K562 (cell line): ENCODE data around the gene FYB1. TPM values are rescaled to one million over a fixed set of nuclear protein-coding genes. Genes with fewer than 3 reads are reported as not detected.

Experiments
- EP300 ChIP-seq: IDR thresholded peaks from 2 replicates; pipeline ENCODE4 v1.6.1; 2012; ENCODE audit warnings: low read length, improper control_type of control experiment
- FUS ChIP-seq: fragments of 200-400 bp; formaldehyde crosslinking; optimal IDR thresholded peaks from 2 replicates; pipeline ENCODE3; 2017; ENCODE audit warnings: low read depth, low read length
- GABPA ChIP-seq: fragments of 200-800 bp; sonication (Bioruptor generic); conservative IDR thresholded peaks from 2 replicates; pipeline ENCODE4 v1.6.1; 2016; ENCODE audit warnings: low read depth, missing genetic modification characterization, missing compliant biosample characterization
- GABPB1 ChIP-seq: sonication (generic); formaldehyde crosslinking; IDR thresholded peaks from 2 replicates; pipeline ENCODE4 v1.8.0; 2022; ENCODE audit warnings: mild to moderate bottlenecking, missing genetic modification reagents
- GATAD2A ChIP-seq: fragments of 450-650 bp; IDR thresholded peaks from 2 replicates; pipeline ENCODE4 v1.6.1; 2017
- IRF2 ChIP-seq: sonication (generic); formaldehyde crosslinking; IDR thresholded peaks from 2 replicates; pipeline ENCODE4 v1.8.1; 2022; ENCODE audit warnings: mild to moderate bottlenecking, missing genetic modification reagents
- MAFG ChIP-seq: fragments of 450-650 bp; conservative IDR thresholded peaks from 2 replicates; pipeline ENCODE4 v1.6.1; 2016; ENCODE audit warnings: missing genetic modification characterization, missing compliant biosample characterization
- NCOR1 ChIP-seq: fragments of 450-650 bp; IDR thresholded peaks from 2 replicates; pipeline ENCODE4 v1.6.1; 2016; ENCODE audit warnings: mild to moderate bottlenecking, moderate library complexity
- NFE2L1 ChIP-seq: fragments of 450-650 bp; IDR thresholded peaks from 2 replicates; pipeline ENCODE4 v1.6.1; 2016; ENCODE audit warnings: missing genetic modification characterization, low read depth, mild to moderate bottlenecking, missing compliant biosample characterization, moderate library complexity, borderline replicate concordance
- PML ChIP-seq: IDR thresholded peaks from 2 replicates; pipeline ENCODE4 v1.6.1; 2012; ENCODE audit warnings: low read length, inconsistent platforms
- POLR2G ChIP-seq: fragments of 200-400 bp; formaldehyde crosslinking; IDR thresholded peaks from 2 replicates; pipeline ENCODE4 v1.6.1; 2017; ENCODE audit warnings: low read depth, mild to moderate bottlenecking, antibody characterized with exemption, low read length, moderate library complexity
- POLR2H ChIP-seq: IDR thresholded peaks from 2 replicates; pipeline ENCODE4 v1.6.1; 2016; ENCODE audit warnings: missing genetic modification characterization, low read depth, mild to moderate bottlenecking, control low read depth, missing compliant biosample characterization, moderate library complexity
- PPARD ChIP-seq: fragments of 250-450 bp; sonication (Bioruptor Pico); IDR thresholded peaks from 2 replicates; pipeline ENCODE4 v1.8.0; 2022; ENCODE audit warnings: inconsistent platforms, mild to moderate bottlenecking, moderate library complexity
- PREB ChIP-seq: sonication (generic); formaldehyde crosslinking; IDR thresholded peaks from 2 replicates; pipeline ENCODE4 v1.8.1; 2023; ENCODE audit warnings: mild to moderate bottlenecking, missing genetic modification reagents
- RBBP5 ChIP-seq: fragments of 200-600 bp; sonication (generic); IDR thresholded peaks from 2 replicates; pipeline ENCODE4 v1.6.1; 2012; ENCODE audit warnings: borderline replicate concordance, mild to moderate bottlenecking, low read length, control low read depth, inconsistent platforms; ENCODE audit not compliant: insufficient read depth, poor library complexity, severe bottlenecking
- RNF2 ChIP-seq: sonication (generic); IDR thresholded peaks from 2 replicates; pipeline ENCODE4 v1.6.1; 2016
- SAP30 ChIP-seq: fragments of 200-600 bp; sonication (generic); IDR thresholded peaks from 2 replicates; pipeline ENCODE4 v1.6.1; 2012; ENCODE audit warnings: borderline replicate concordance, low read depth, mild to moderate bottlenecking, moderate library complexity, low read length, control low read depth, inconsistent platforms; ENCODE audit not compliant: insufficient read depth, poor library complexity, severe bottlenecking
- SOX6 ChIP-seq: fragments of 450-650 bp; IDR thresholded peaks from 2 replicates; pipeline ENCODE4 v1.6.1; 2014; ENCODE audit warnings: mild to moderate bottlenecking
- UBTF ChIP-seq, 2 experiments: IDR thresholded peaks; 2 replicates each; pipeline ENCODE4 v1.6.1; 2012; ENCODE audit warnings: improper control_type of control experiment in 2 of 2, low read depth in 2 of 2, low read length in 2 of 2, borderline replicate concordance in 1 of 2
- XRCC5 ChIP-seq: fragments of 200-400 bp; formaldehyde crosslinking; IDR thresholded peaks from 2 replicates; pipeline ENCODE4 v1.6.1; 2017; ENCODE audit warnings: low read depth, mild to moderate bottlenecking, low read length
- ZNF121 ChIP-seq: sonication (generic); formaldehyde crosslinking; conservative IDR thresholded peaks from 2 replicates; pipeline ENCODE4 v1.8.0; 2022; ENCODE audit warnings: missing genetic modification reagents
- ZNF24 ChIP-seq: fragments of 450-650 bp; IDR thresholded peaks from 2 replicates; pipeline ENCODE4 v1.6.1; 2016
- ZNF76 ChIP-seq: fragments of 250-450 bp; sonication (Bioruptor Pico); IDR thresholded peaks from 2 replicates; pipeline ENCODE4 v1.4.0; 2020; ENCODE audit warnings: mild to moderate bottlenecking, moderate library complexity, borderline replicate concordance
- polyA plus RNA-seq, 8 experiments: library from polyadenylated mRNA; depleted of rRNA in 4 of 8; stranded (reverse) in 5 of 8; unstranded in 3 of 8; fragments of >200 nt; fragmentation: Nextera tagmentation in 2 of 8; fragmentation: Illumina TruSeq in 1 of 8; extraction: Ambion mirVana in 2 of 8; extraction: Trizol in 1 of 8; gene quantifications; 2 replicates each; pipeline versions ENCODE4 v1.2.1 to v1.2.3, GENCODE V29; 2011 to 2014; ENCODE audit warnings: inconsistent platforms in 1 of 8, missing spikeins in 1 of 8
- total RNA-seq, 7 experiments: library from RNA; depleted of rRNA in 6 of 7; stranded (reverse); fragments of >200 nt in 6 of 7; fragmentation: Illumina TruSeq in 2 of 7; extraction: Trizol in 2 of 7; gene quantifications; 2 replicates each; pipeline versions ENCODE4 v1.2.1 to v1.2.3, GENCODE V29; 2011 to 2021; ENCODE audit warnings: low replicate concordance in 1 of 7
- TF ChIP-seq, protein P1 (sequence below): fragments of 450-650 bp; formaldehyde crosslinking; IDR thresholded peaks from 2 replicates; pipeline ENCODE4 v1.4.0; 2022; ENCODE audit warnings: missing genetic modification characterization

FYB1 gene
- total and polyA plus RNA-seq, 9 of the 15 experiments (the other 6 are each of a cell fraction or from before 2014, with no cell fraction given) = 4.7 to 31.5 (median 9.7) TPM

GRCh38 chr5:39193553-39194465 is 25.6 kb downstream of the FYB1 start (continued):
- no peak for TF ChIP-seq IRF2
- no peak for TF ChIP-seq ZNF24
- TF ChIP-seq ZNF121 = no peak
- no peak for TF ChIP-seq SOX6
- no peak for TF ChIP-seq NFE2L1 (tag)
- peak; percentile 18; the same call in 1 of the 2 replicates for TF ChIP-seq EP300
- TF ChIP-seq PPARD (CRISPR knock-in tag) = no peak
- 0 out of 2 replicates have a peak, but pooled peaks have one; percentile 2 for TF ChIP-seq GABPB1 (CRISPR knock-in tag)
- no peak for TF ChIP-seq GABPA (tag)
- no peak for TF ChIP-seq POLR2H (tag)
- TF ChIP-seq RBBP5 = no peak
- TF ChIP-seq NCOR1 = peak; percentile 1; the same call in 1 of the 2 replicates
- TF ChIP-seq, protein P1, sequence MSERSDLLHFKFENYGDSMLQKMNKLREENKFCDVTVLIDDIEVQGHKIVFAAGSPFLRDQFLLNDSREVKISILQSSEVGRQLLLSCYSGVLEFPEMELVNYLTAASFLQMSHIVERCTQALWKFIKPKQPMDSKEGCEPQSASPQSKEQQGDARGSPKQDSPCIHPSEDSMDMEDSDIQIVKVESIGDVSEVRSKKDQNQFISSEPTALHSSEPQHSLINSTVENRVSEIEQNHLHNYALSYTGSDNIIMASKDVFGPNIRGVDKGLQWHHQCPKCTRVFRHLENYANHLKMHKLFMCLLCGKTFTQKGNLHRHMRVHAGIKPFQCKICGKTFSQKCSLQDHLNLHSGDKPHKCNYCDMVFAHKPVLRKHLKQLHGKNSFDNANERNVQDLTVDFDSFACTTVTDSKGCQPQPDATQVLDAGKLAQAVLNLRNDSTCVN = no peak
- TF ChIP-seq UBTF (IDR thresholded peaks at IDR 0.05; ENCODE audit: borderline replicate concordance in 1 of 2, low read depth in 2 of 2, low read length in 2 of 2) = no peak
- no peak for TF ChIP-seq GATAD2A
- TF ChIP-seq XRCC5 = no peak
- TF ChIP-seq PML = no peak
- no peak for TF ChIP-seq ZNF76 (CRISPR knock-in tag)
- 0 out of 2 replicates have a peak, but pooled peaks have one; percentile 64 for TF ChIP-seq PREB (CRISPR knock-in tag)
- TF ChIP-seq POLR2G = no peak
- no peak for TF ChIP-seq RNF2
- no peak for TF ChIP-seq FUS
- no peak for TF ChIP-seq MAFG (tag)
- no peak for TF ChIP-seq SAP30
